GM19238 (cell line): ENCODE data around the gene VTI1A.

Experiments used
- DNase-seq: peaks from one replicate; pipeline ENCODE4 v3.0.0; 2011; ENCODE audit warnings: low spot score; ENCODE audit not compliant: insufficient read length

VTI1A gene

DNA sequence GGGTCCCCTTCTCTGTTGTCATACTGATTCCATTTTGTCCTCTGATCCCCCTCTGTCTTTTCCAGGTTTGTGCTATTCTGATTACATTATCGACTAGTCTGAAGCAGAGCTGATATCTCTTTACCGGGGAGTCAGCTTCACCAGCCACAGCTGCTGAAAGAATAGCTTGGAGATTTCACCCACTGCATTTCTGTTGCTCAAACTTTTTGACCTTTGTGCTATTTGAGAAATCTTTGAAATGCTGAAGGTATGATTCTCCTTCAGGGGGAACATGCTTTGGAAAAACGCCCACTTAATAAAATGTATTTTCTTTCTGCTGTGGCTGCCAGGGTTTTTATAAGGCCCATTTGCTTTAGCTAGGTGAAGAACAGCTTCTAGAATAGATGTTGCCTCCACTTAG is 305.3 kb downstream of the VTI1A start:
- DNase-seq, result no peak

DNA sequence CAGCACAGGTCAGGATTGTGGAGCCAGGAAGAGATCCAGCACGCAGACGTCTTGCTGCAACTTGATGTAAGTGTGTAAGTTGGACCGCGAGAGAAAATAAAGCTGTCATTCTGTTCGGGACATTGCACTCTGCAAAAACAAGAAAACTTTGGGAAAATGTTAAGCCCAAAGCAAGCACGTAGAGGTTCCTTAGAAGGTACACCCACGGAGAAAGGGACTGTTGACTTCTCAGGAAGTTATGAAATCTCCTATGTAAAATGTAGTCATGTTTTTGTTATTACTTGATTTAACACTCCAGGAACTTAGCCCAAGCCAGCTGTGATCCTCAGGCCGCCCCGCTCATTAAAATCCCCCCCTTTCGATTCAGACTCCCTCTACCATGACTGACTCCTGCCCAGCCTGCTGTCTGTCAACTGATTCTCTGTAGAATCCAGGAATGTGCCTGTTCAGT is 307.0 kb downstream of the VTI1A start:
- no peak for DNase-seq

DNA sequence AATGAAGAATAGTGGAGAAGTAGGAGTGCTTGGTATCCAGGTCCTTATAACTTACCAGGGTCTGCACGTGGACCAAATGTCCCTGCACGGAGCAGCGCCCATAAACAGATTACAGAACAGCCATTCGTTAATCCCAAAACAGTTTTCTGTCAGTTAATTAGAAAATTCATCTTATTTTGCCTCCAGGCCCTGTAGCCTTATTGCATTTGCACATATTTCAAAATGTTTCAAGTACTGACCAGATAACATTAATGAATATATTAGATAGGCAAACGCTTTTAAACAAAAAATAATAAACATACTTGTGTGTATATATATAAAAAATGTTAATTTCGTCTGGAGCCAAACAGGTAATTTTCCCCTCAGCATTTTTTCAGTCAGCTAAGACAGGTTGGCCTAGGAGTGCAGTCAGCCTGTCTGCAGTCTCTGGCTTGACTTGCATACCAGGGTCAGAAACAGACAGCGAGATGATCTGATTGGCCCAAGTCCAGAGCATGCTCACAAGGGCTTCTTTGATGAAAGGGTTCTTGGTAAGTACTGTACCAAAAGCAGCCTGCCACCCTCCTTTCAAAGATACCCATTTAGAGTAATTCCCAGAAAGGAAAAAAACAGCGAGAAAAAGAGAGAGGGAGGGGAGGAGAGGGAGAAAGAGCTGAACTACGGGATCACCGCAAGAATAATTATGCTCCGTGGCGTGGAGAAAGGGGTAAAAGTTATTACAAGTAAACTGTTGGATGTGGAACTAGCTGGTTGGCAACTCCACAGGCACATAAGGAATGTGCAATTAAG is 308.6 kb downstream of the VTI1A start:
- no peak for DNase-seq

GRCh38 chr10:112756235-112756527 is 309.2 kb downstream of the VTI1A start:
- DNase-seq, result no peak

GRCh38 chr10:112758961-112759360 is 311.9 kb downstream of the VTI1A start:
- no peak for DNase-seq

DNA sequence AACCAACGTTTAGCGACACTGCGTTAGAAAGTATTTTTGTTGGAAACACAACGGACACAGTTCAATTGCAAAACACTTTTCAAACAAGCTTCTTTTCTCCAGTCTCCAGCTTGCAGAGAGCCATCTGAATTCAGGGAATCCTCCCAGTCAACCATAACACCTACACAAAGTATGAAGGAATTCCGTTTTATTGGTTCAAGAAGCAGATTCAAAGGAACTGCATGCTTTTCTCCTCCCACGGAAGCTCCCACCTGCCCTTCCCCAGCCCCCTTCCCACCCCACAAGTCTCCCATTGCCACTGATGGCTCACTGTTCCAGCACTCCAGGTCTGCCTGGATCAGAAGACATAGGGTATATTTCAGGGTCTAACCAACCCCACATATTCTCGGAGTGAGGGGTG is 312.5 kb downstream of the VTI1A start:
- DNase-seq, result no peak

DNA sequence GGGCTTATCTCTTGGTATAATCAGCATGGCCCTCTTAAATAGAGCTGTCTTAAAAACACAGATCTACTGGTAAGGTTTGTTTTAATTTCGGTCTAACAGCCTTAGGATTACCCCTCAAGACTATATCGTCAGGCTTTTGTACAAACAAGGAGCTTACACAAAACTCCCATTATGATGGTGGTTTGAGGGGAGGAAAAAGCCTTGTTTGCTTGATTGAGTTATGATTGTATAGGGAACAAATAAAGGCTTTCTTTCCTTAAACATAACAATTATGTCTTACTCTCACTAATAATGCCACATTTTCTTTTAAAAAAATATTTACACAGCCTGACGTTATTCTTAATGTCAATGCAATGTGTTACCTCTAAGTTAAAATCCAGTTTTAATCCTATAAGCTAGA is 314.2 kb downstream of the VTI1A start:
- DNase-seq, result no peak

DNA sequence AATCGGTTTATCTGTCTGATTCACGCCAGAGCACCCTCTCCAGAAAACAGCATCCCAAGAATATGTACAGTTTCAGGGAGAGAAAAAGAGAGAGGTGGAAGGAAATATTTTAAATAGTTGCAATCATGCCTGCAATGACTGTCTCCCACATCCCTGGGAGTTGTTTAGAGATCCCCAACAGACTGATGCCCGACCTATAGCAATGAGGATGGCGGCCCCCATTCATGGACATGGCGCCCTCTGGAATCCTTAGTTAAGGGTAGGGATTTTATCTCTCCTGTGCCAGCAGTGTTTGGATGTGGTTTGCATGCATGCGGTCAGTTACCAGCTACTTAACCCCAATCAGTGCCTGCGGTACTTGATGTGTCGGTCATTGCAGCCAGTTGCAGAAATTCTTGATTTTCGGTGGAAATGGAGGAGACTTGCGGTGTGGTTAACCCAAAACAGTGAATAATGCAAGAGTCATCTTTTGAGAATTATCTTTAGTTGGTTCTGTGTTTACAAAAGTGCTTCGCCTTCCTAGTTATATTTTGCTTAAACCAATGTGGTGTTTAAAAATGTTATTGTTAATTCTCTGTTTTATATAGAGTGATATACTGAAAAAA is 317.0 kb downstream of the VTI1A start:
- DNase-seq, result no peak

- DNase-seq, result no peak
These were observed 318.8 kb downstream of the VTI1A start for GRCh38 chr10:112765717-112766235.

- DNase-seq, result no peak
These were observed 319.6 kb downstream of the VTI1A start for GRCh38 chr10:112766636-112767035.

- no peak for DNase-seq
These were observed 320.1 kb downstream of the VTI1A start for GRCh38 chr10:112767156-112767555.

DNA sequence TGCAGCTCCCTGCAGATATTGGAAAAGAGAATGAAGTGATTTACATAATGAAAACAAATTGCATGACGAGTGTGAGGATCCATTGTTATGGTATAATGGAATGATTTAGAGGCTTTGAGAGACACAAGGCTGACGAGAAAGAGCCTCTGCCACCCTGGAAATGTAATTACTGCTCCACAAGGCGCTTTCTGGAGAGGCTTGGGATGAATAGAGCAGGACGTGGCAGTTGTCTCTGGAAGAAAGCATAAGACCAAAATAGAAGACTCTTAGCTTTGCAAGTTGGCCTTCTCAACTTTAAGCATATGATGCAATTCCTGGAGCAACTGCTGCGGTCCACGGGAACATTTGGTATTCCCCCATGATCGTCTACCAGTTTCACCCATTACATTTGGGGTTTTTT is 321.1 kb downstream of the VTI1A start:
- DNase-seq, result no peak

GRCh38 chr10:112769081-112769480 is 322.1 kb downstream of the VTI1A start:
- DNase-seq, result no peak

- no peak for DNase-seq
These were observed 322.8 kb downstream of the VTI1A start for GRCh38 chr10:112769611-112770370.

DNA sequence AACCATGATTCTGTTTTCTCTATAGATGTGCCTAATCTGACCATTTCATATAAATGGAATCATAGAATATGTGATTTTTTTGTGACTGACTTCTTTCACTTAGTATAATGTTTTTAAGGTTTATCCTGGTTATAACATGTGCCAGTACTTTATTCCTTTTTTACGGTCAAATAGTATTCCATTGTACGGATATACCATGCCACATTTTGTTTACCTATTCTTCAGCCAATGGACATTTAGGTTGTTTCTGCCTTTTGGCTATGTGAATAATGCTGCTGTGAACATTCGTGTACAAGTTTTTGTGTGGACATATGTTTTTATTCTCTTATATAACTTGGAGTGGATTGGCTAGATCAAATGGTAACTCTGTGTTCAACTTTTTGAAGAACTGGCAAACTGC is 324.7 kb downstream of the VTI1A start:
- no peak for DNase-seq

DNA sequence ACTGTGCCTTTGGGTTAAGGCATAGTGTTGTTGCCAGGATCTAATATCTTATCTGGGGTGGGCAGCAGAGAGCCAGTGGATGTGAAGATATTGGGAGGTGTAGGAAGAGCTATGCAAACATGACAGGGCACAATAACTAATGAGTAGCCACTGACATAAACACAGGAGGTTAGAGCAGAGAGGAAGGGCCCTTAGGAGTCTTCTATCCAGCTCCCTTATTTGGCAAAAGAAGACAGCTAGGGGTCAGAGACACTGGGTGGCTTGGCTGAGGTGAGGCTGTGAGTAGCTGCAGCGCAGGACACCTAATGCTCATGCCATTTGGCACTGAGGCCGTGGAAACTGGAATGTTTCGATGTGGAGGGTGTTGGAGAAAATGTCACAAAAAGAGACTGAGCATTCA is 326.8 kb downstream of the VTI1A start:
- DNase-seq, result no peak

DNA sequence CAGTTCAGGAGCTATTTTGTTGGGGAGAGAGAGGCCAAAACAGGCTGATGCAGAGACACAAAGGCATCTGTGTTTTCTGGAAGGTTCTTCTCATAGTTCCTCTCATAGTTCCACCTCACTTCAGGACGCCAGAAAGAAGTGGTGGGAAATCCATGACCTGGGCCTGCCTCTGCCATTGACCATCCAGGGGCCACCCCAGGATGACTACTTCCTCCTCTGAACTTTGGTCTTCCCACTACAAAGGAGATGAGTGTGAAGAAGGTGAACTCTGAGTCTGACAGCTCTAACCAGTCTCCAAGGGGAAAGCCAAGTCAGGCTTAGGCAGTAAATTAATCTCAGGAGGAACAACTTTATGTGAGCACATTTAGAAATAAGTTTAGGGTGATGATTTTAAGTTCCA is 327.2 kb downstream of the VTI1A start:
- DNase-seq, result no peak

GRCh38 chr10:112774798-112775197 is 327.8 kb downstream of the VTI1A start:
- no peak for DNase-seq

DNA sequence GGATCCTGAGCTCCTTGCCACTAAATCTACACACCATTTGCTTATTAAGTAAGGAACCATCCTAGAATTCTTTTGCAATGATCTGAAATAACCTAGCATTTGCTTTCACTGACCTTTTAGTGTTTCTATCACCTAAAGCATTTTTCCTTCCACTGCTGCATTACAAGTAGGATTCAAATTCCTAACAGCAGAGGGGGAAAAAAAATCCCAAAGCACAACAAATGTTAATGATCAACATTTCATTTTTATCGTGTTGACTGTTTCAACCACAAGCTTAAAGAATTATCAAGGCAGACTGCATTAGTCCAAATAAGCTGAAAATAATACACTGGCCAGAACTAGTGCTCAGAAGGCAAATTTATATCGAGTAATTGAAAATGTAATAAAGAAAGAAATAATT is 328.4 kb downstream of the VTI1A start:
- DNase-seq, result no peak

DNA sequence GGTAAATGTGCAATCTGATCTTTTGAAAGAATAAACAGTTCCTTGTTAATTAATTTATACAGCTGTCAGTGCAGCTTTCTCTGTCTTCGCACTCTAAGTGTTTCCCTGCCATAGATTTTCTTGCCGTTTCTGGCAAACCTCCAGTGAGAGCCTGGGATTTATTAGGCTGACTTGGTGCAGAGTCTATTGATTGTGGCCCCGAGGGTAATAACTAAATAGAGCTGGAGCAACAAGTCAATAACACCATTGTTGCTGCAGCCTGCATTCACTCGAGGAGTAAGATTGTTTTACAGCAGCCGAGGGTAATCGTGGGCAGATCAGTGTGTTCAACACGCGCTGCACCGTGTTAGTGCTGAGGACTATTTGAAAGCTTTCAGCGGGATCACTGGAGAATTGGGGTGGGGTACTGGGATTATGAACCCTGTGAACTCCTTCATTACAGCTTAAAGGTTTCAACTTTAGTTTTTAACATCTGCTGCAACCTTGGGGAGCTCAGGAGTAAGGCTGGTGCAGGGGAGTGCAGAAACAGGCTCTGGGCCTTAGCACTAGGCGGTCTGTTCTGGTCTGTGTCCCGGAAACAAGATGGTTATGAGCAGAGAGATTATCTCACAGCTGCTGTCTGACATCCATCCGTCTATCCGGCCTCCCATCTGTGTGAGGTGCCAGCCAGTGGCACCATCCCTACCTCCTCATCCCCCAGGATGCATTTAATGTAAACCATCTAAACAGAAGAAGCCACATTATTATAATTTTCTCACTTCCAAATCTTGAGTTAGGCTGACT is 329.1 kb downstream of the VTI1A start:
- DNase-seq, result no peak

- no peak for DNase-seq
These were observed 331.6 kb downstream of the VTI1A start for GRCh38 chr10:112778579-112778978.
